DMS79 (cell line): ENCODE measurements around the gene SLC9A3.
"Not testable (repeated sequence)": the region's sequence is repeated elsewhere in the genome, so short reads cannot be mapped to it uniquely, and the experiment has no call there.

Experiments
- DNase-seq: peaks from one replicate; lab custom pipeline; 2025; lab: John Stamatoyannopoulos, UW

The SLC9A3 gene

GRCh38 chr5:489689-490080, 34.6 kb downstream of the SLC9A3 start:
- no peak for DNase-seq

GRCh38 chr5:488744-489688, 35.2 kb downstream of the SLC9A3 start:
- no peak for DNase-seq

GRCh38 chr5:488241-488640, 36.0 kb downstream of the SLC9A3 start:
- no peak for DNase-seq

- not testable (repeated sequence) for DNase-seq
Measured at GRCh38 chr5:486597-486996, 37.7 kb downstream of the SLC9A3 start.

GRCh38 chr5:485946-486491, 38.2 kb downstream of the SLC9A3 start:
- DNase-seq: no peak

GRCh38 chr5:485113-485945, 38.9 kb downstream of the SLC9A3 start:
- no peak for DNase-seq

GRCh38 chr5:484556-484955, 39.7 kb downstream of the SLC9A3 start:
- DNase-seq: no peak

- DNase-seq: no peak
Measured at GRCh38 chr5:483434-484140, 40.7 kb downstream of the SLC9A3 start.

GRCh38 chr5:483011-483410, 41.2 kb downstream of the SLC9A3 start:
- DNase-seq: no peak

GRCh38 chr5:482506-482905, 41.7 kb downstream of the SLC9A3 start:
- no peak for DNase-seq

GRCh38 chr5:482021-482420, 42.2 kb downstream of the SLC9A3 start:
- no peak for DNase-seq

GRCh38 chr5:481347-481746, 42.9 kb downstream of the SLC9A3 start:
- no peak for DNase-seq

GRCh38 chr5:479566-480319, 44.5 kb downstream of the SLC9A3 start:
- no peak for DNase-seq

- no peak for DNase-seq
Measured at GRCh38 chr5:478982-479535, 45.2 kb downstream of the SLC9A3 start.

GRCh38 chr5:478369-478981, 45.8 kb downstream of the SLC9A3 start:
- DNase-seq: no peak

GRCh38 chr5:477871-478270, 46.4 kb downstream of the SLC9A3 start:
- no peak for DNase-seq

- no peak for DNase-seq
Measured at GRCh38 chr5:477247-477646, 47.0 kb downstream of the SLC9A3 start.

GRCh38 chr5:476814-477175, 47.5 kb downstream of the SLC9A3 start:
- DNase-seq: no peak

GRCh38 chr5:476102-476813, 48.0 kb downstream of the SLC9A3 start:
- DNase-seq: no peak

- no peak for DNase-seq
Measured at GRCh38 chr5:475704-476101, 48.5 kb downstream of the SLC9A3 start.
